HepG2 (cell line): ENCODE results near the gene CADM1. TPM values are rescaled to one million over a fixed set of nuclear protein-coding genes. Genes with fewer than 3 reads are reported as not detected.

Source experiments
- ATAC-seq: fragments of 200-7000 bp; cut with Tn5 transposase; 3 replicates; pipeline ENCODE4 v1.9.1; 2020; ENCODE audit warnings: mild to moderate bottlenecking, moderate library complexity
- BruUV-seq: library from RNA; stranded (reverse); fragments of 400-500 nt; replicated peaks from 2 replicates; lab custom pipeline; 2021; lab: Mats Ljungman, UMichigan
- CTCF ChIA-PET: fragments of 300-600 bp; formaldehyde crosslinking; extraction: SDS; loops from one replicate; lab custom pipeline; 2021; ENCODE audit warnings: low total read pairs, inconsistent platforms, low intra/inter-chr PET ratio; lab: Yijun Ruan, JAX
- POLR2A ChIA-PET: fragments of 350-600 bp; sonication (Branson Sonifier 250); formaldehyde crosslinking; loops from one replicate; lab custom pipeline; 2020; ENCODE audit warnings: antibody characterized with exemption, inconsistent platforms; lab: Yijun Ruan, JAX
- DNase-seq: peaks from one replicate; pipeline ENCODE4 v3.0.0-alpha.2; 2015; ENCODE audit warnings: low spot score
- FAIRE-seq: peaks from 3 replicates; lab custom pipeline; 2011; peaks lifted over from hg19 to GRCh38; lab: Jason Lieb, UNC
- H2AFZ ChIP-seq: one replicate; pipeline ENCODE4 v1.6.1; 2011; ENCODE audit warnings: low read length, inconsistent platforms
- H3K27ac ChIP-seq: fragments of 300-600 bp; 3 replicates; pipeline ENCODE4 v1.8.0; 2011; ENCODE audit warnings: mixed run types, mild to moderate bottlenecking, mixed read lengths, low read length, inconsistent platforms; ENCODE audit not compliant: insufficient read depth; ENCODE audit errors: extremely low read length
- H3K27me3 ChIP-seq, 2 experiments: fragments of 200-600 bp in 1 of 2; 2 replicates in 1 of 2; 3 replicates in 1 of 2; pipeline versions ENCODE4 v1.6.0 to v1.8.0; 2011; ENCODE audit warnings: low read length in 2 of 2, mild to moderate bottlenecking in 2 of 2, moderate library complexity in 2 of 2, inconsistent platforms in 1 of 2; ENCODE audit not compliant: insufficient read depth in 2 of 2, control insufficient read depth in 1 of 2
- H3K36me3 ChIP-seq, 2 experiments: fragments of 200-600 bp in 1 of 2; replicated peaks in 1 of 2; 2 replicates in 1 of 2; 3 replicates in 1 of 2; pipeline versions ENCODE4 v1.5.1 to v1.8.0; 2011; ENCODE audit warnings: low read length in 2 of 2, inconsistent platforms in 1 of 2; ENCODE audit not compliant: insufficient read depth in 2 of 2, control insufficient read depth in 1 of 2
- H3K4me1 ChIP-seq: 2 replicates; pipeline ENCODE4 v1.5.1; 2012; ENCODE audit warnings: low read length, inconsistent platforms; ENCODE audit not compliant: insufficient read depth
- H3K4me2 ChIP-seq: 2 replicates; pipeline ENCODE4 v1.6.0; 2011; ENCODE audit warnings: low read depth, low read length, inconsistent platforms
- H3K4me3 ChIP-seq, 3 experiments: fragments of 200-600 bp in 1 of 3; sonication (generic), shearing (Covaris generic) in 1 of 3; replicated peaks in 1 of 3; 2 replicates each; pipeline ENCODE4 v1.5.1; 2011 to 2016; ENCODE audit warnings: low read length in 3 of 3, inconsistent platforms in 2 of 3, low read depth in 2 of 3, mild to moderate bottlenecking in 2 of 3, control low read depth in 1 of 3, mixed read lengths in 1 of 3; ENCODE audit not compliant: insufficient read depth in 1 of 3
- H3K79me2 ChIP-seq: one replicate; pipeline ENCODE4 v1.6.1; 2011; ENCODE audit warnings: low read length, inconsistent platforms; ENCODE audit not compliant: insufficient read depth
- H3K9ac ChIP-seq: 2 replicates; pipeline ENCODE4 v1.6.0; 2011; ENCODE audit warnings: mild to moderate bottlenecking, low read depth, low read length, inconsistent platforms; ENCODE audit not compliant: insufficient read depth
- H3K9me3 ChIP-seq: 2 replicates; pipeline ENCODE4 v1.5.1; 2012; ENCODE audit warnings: mild to moderate bottlenecking, low read length
- H4K20me1 ChIP-seq: 2 replicates; pipeline ENCODE4 v1.6.0; 2011; ENCODE audit warnings: inconsistent platforms, mild to moderate bottlenecking, low read length, moderate library complexity; ENCODE audit not compliant: insufficient read depth
- HNRNPK ChIP-seq: fragments of 200-400 bp; formaldehyde crosslinking; IDR thresholded peaks from 2 replicates; pipeline ENCODE4 v1.6.1; 2018; ENCODE audit warnings: low read length, low read depth, moderate library complexity, mild to moderate bottlenecking; ENCODE audit not compliant: poor library complexity, severe bottlenecking
- KDM3A ChIP-seq: IDR thresholded peaks from 2 replicates; pipeline ENCODE4 v1.6.1; 2018; ENCODE audit warnings: low read depth, missing compliant biosample characterization
- PAWR ChIP-seq: sonication (generic); formaldehyde crosslinking; IDR thresholded peaks from 2 replicates; pipeline ENCODE4 v1.4.0; 2020; ENCODE audit warnings: missing genetic modification reagents, mild to moderate bottlenecking, borderline replicate concordance
- RELA ChIP-seq: sonication (generic); formaldehyde crosslinking; IDR thresholded peaks from 2 replicates; pipeline ENCODE4 v1.4.0; 2020; ENCODE audit warnings: missing genetic modification reagents
- ZBTB25 ChIP-seq: IDR thresholded peaks from 2 replicates; pipeline ENCODE4 v1.6.1; 2018; ENCODE audit warnings: missing genetic modification reagents
- ZMYM2 ChIP-seq: sonication (generic); formaldehyde crosslinking; IDR thresholded peaks from 2 replicates; pipeline ENCODE4 v1.8.0; 2022; ENCODE audit warnings: mild to moderate bottlenecking, missing genetic modification reagents
- ZNF496 ChIP-seq: sonication (generic); formaldehyde crosslinking; IDR thresholded peaks from 2 replicates; pipeline ENCODE4 v1.8.1; 2023; ENCODE audit warnings: mild to moderate bottlenecking, moderate library complexity, missing genetic modification reagents; ENCODE audit not compliant: insufficient replicate concordance
- ZNF546 ChIP-seq: sonication (generic); formaldehyde crosslinking; conservative IDR thresholded peaks from 2 replicates; pipeline ENCODE4 v1.8.1; 2023; ENCODE audit warnings: mild to moderate bottlenecking, missing genetic modification reagents
- ZNF577 ChIP-seq: sonication (generic); formaldehyde crosslinking; IDR thresholded peaks from 2 replicates; pipeline ENCODE4 v1.4.0; 2020; ENCODE audit warnings: mild to moderate bottlenecking, low read depth, missing genetic modification reagents, borderline replicate concordance
- ZSCAN29 ChIP-seq: sonication (generic); formaldehyde crosslinking; conservative IDR thresholded peaks from 2 replicates; pipeline ENCODE4 v1.4.0; 2020; ENCODE audit warnings: mild to moderate bottlenecking, missing genetic modification reagents
- ZSCAN30 ChIP-seq: sonication (generic); formaldehyde crosslinking; IDR thresholded peaks from 2 replicates; pipeline ENCODE4 v1.5.0; 2020; ENCODE audit warnings: mild to moderate bottlenecking, missing genetic modification reagents
- WGBS: methylation state at CpG from one replicate; pipeline ENCODE4 v1.1.6; 2017; ENCODE audit warnings: low lambda C conversion rate; 5-methylcytosine and 5-hydroxymethylcytosine counted together
- in situ Hi-C: cut with HindIII; loops from 2 replicates; pipeline ENCODE4 v1.10.0; 2017; ENCODE audit warnings: low pct_unique_long_range_greater_than_20kb; ENCODE audit not compliant: extremely low pct_ligation_motif_present
- intact Hi-C: fragments of 100-400 bp; cut with micrococcal nuclease; formaldehyde crosslinking; loops from one replicate; pipeline ENCODE4 v1.10.0; 2022; ENCODE audit not compliant: unreplicated experiment
- polyA plus RNA-seq, 8 experiments: library from polyadenylated mRNA; depleted of rRNA in 3 of 8; stranded (reverse) in 7 of 8; unstranded in 1 of 8; fragments of >200 nt; fragmentation: Illumina TruSeq in 4 of 8; extraction: Trizol in 4 of 8; gene quantifications; 2 replicates each; pipeline versions ENCODE4 v1.2.1 to v1.2.3, GENCODE V29; 2011 to 2016; ENCODE audit warnings: low read depth in 4 of 8, missing spikeins in 1 of 8, mixed read lengths in 1 of 8; ENCODE audit not compliant: insufficient read depth in 1 of 8
- total RNA-seq, 5 experiments: library from RNA; depleted of rRNA; stranded (reverse); fragments of >200 nt; fragmentation: Illumina TruSeq; extraction: Trizol; gene quantifications; 2 replicates each; pipeline ENCODE4 v1.2.3, GENCODE V29; 2016; ENCODE audit warnings: low read depth in 1 of 5

CADM1 gene
- total and polyA plus RNA-seq, 2 of the 13 experiments (the other 11 are each of a cell fraction or from before 2014, with no cell fraction given), result 71.3 to 122 TPM

GRCh38 chr11:115162919-115163318, 341.3 kb downstream of the CADM1 start:
- Histone ChIP-seq H2AFZ (no peak overlapping the region), H3K27me3 (peaks cover 1 to 3% of the 10 kb centered on the region in 2 experiments; a peak in 2 of 5 replicates), H3K4me3 (no peak overlapping the region), H3K4me1 (peaks cover 5% of the 10 kb centered on the region), H3K4me2 (no peak overlapping the region), H3K9ac (no peak overlapping the region), H3K79me2 (no peaks in the 10 kb centered on the region), H3K36me3 (no peaks in the 10 kb centered on the region), H4K20me1 (no peaks in the 10 kb centered on the region), H3K9me3 (no peaks in the 10 kb centered on the region), H3K27ac (no peak overlapping the region)
- ChIA-PET CTCF (no interaction called here), POLR2A (no interaction called here)
- WGBS, result 48% methylated on average over 2 of the region's 2 CpGs
- FAIRE-seq, result no peak
- no peak for ATAC-seq
- no peak for TF ChIP-seq ZNF577 (CRISPR knock-in tag)
- TF ChIP-seq PAWR, result no peak
- TF ChIP-seq ZSCAN30 (CRISPR knock-in tag), result no peak
- TF ChIP-seq ZNF546 (CRISPR knock-in tag), result no peak
- no peak for TF ChIP-seq HNRNPK
- TF ChIP-seq ZMYM2, result no peak
- TF ChIP-seq ZSCAN29 (CRISPR knock-in tag), result no peak
- no peak for TF ChIP-seq ZNF496 (CRISPR knock-in tag)
- no peak for TF ChIP-seq KDM3A (CRISPR knock-in tag)
- no peak for TF ChIP-seq ZBTB25 (CRISPR knock-in tag)
- no peak for TF ChIP-seq RELA
- no peak for DNase-seq
- BruUV-seq, result no TSS peak
- intact Hi-C loops, result no loop called here
- in situ Hi-C loops, result no loop called here
